ENCODE data around the gene EVX1. TPM values are rescaled to one million over a fixed set of nuclear protein-coding genes. Genes with fewer than 3 reads are reported as not detected.

Gene EVX1
- total and polyA plus RNA-seq, 2 of the 8 experiments (the other 6 are each of a cell fraction or from before 2014, with no cell fraction given), result not detected

- POLR2A ChIA-PET (ENCODE audit: partially characterized antibody), result interaction anchor here (1.1 kb wide), 1 partner anchor 11 kb away, joined by 3 read pairs; no protein-coding TSS in a partner anchor
- peak in 1 of 2 experiments; percentile 65 for DNase-seq (ENCODE audit: low read depth in 1 of 2, low spot score in 2 of 2)
- CTCF ChIA-PET (ENCODE audit: partially characterized antibody), result interaction anchor here (0.8 to 7.9 kb wide), 10 partner anchors 16 to 333 kb away, joined by 3 to 57 read pairs (median 4); no protein-coding TSS in a partner anchor
Measured at GRCh38 chr7:27241189-27242056, 1.2 kb upstream of the EVX1 start.

More at GRCh38 chr7:27241189-27242056, 1.2 kb upstream of the EVX1 start:
- Histone ChIP-seq H2BK5ac (ENCODE audit: low read depth, low read length) (no peak overlapping the region), H2BK20ac (ENCODE audit: low read length) (no peak overlapping the region), H3K27ac (ENCODE audit: low read depth, low read length) (no peak overlapping the region), H2AFZ (ENCODE audit: low read length) (no peak overlapping the region), H3K36me3 (ENCODE audit: control insufficient read depth in 2 of 4, insufficient read depth in 4 of 4, low read length in 3 of 4) (peaks cover 0 to 8% (median 0%) of the 10 kb centered on the region in 4 experiments; a peak in 1 of 8 replicates), H4K8ac (ENCODE audit: extremely low read depth, insufficient read depth, low read length) (no peak overlapping the region), H3K14ac (ENCODE audit: insufficient read length) (no peak overlapping the region), H3K9me3 (ENCODE audit: insufficient read depth in 2 of 2, low read depth in 1 of 2, low read length in 1 of 2) (no peaks in the 10 kb centered on the region), H3K27me3 (replicated peaks in 1 of 4; ENCODE audit: control insufficient read depth in 3 of 4, extremely low read depth in 1 of 4, insufficient read depth in 3 of 4, low read length in 3 of 4) (peaks cover 99 to 100% (median 100%) of the 10 kb centered on the region in 4 experiments), H2BK12ac (ENCODE audit: low read depth, low read length) (peak overlapping the region; percentile 68; the same call in 1 of the 2 replicates), H3K23me2 (ENCODE audit: low read depth, low read length) (peaks cover 3% of the 10 kb centered on the region; the same call in 1 of the 2 replicates), H2BK15ac (ENCODE audit: low read length) (no peak overlapping the region), H2AK5ac (ENCODE audit: low read depth, low read length) (no peak overlapping the region), H3K4me3 (ENCODE audit: extremely low read depth in 1 of 4, insufficient read depth in 2 of 4, low read depth in 3 of 4, low read length in 4 of 4) (no peak overlapping the region), H3K4ac (replicated peaks; ENCODE audit: insufficient read length, low read depth, low read length) (no peak overlapping the region), H3K56ac (replicated peaks; ENCODE audit: insufficient read length, low read depth, low read length) (no peak overlapping the region), H4K5ac (ENCODE audit: insufficient read length, low read depth, low read length) (no peak overlapping the region), H2BK120ac (replicated peaks; ENCODE audit: low read depth, low read length) (no peak overlapping the region), H3K23ac (ENCODE audit: insufficient read length) (no peak overlapping the region), H4K20me1 (replicated peaks in 1 of 2; ENCODE audit: control insufficient read depth in 1 of 2, insufficient read depth in 2 of 2, low read length in 2 of 2) (peaks cover 30 to 52% of the 10 kb centered on the region in 2 experiments), H3K4me2 (ENCODE audit: insufficient read depth in 1 of 2, low read depth in 2 of 2, low read length in 2 of 2) (peak overlapping the region; percentile 8 to 27; a peak in 3 of 4 replicates), H3K79me2 (ENCODE audit: control insufficient read depth in 1 of 2, insufficient read depth in 2 of 2, low read length in 2 of 2) (no peaks in the 10 kb centered on the region), H3K4me1 (replicated peaks in 1 of 4; ENCODE audit: control insufficient read depth in 3 of 4, insufficient read depth in 4 of 4, low read length in 3 of 4) (peaks cover 7 to 49% (median 23%) of the 10 kb centered on the region in 4 experiments), H3K79me1 (ENCODE audit: low read depth, low read length) (no peaks in the 10 kb centered on the region), H4K91ac (replicated peaks; ENCODE audit: insufficient read length, low read length) (no peak overlapping the region), H3K18ac (ENCODE audit: extremely low read depth, low read length) (no peak overlapping the region; the same call in 1 of the 2 replicates), H3K9ac (replicated peaks in 1 of 4; ENCODE audit: extremely low read depth in 1 of 4, low read depth in 3 of 4, low read length in 3 of 4) (no peak overlapping the region)
- WGBS, 2 experiments (ENCODE audit: extremely low coverage in 1 of 2, insufficient coverage in 1 of 2, insufficient read length in 1 of 2, insufficient replicate concordance in 2 of 2, low coverage in 1 of 2, low lambda C conversion rate in 2 of 2, missing lambda C conversion rate in 1 of 2), result 1% methylated on average over 17 of the region's 17 CpGs; no CpG with 5 or more reads in 1 of the 2 experiments
- no peak for FAIRE-seq
- TF ChIP-seq POU5F1 (IDR thresholded peaks at IDR 0.05; ENCODE audit: low read depth, low read length) (no peak), RNF2 (IDR thresholded peaks at IDR 0.05; ENCODE audit: borderline replicate concordance, low read depth, low read length, missing control alignments, poor library complexity, severe bottlenecking) (peak; percentile 89), TEAD4 (IDR thresholded peaks at IDR 0.05; ENCODE audit: low read depth, low read length) (peak; percentile 73), SP1 (IDR thresholded peaks at IDR 0.05; ENCODE audit: low read depth, low read length) (peak; percentile 34; the same call in 1 of the 2 replicates)

Measured in H1 (cell line).